HG02938 (cell line): ENCODE measurements around the gene TSHZ2.
"Not testable (repeated sequence)": the region's sequence is repeated elsewhere in the genome, so short reads cannot be mapped to it uniquely, and the experiment has no call there.

Source experiments
- ATAC-seq: cut with Tn5 transposase; IDR thresholded peaks from one replicate; pipeline ENCODE4 v1.9.1; 2021; ENCODE audit warnings: mild to moderate bottlenecking, moderate library complexity; ENCODE audit not compliant: unreplicated experiment

Gene TSHZ2

GRCh38 chr20:53081916-53082863 is 110.0 kb downstream of the TSHZ2 start:
- ATAC-seq, result no peak

- no peak for ATAC-seq
Measured at GRCh38 chr20:53083411-53083810, 111.3 kb downstream of the TSHZ2 start.

GRCh38 chr20:53084408-53084997 is 112.3 kb downstream of the TSHZ2 start:
- no peak for ATAC-seq

GRCh38 chr20:53085720-53086119 is 113.6 kb downstream of the TSHZ2 start:
- no peak for ATAC-seq

GRCh38 chr20:53087037-53087777 is 115.0 kb downstream of the TSHZ2 start:
- no peak for ATAC-seq

GRCh38 chr20:53088786-53089185 is 116.6 kb downstream of the TSHZ2 start:
- no peak for ATAC-seq

- not testable (repeated sequence) for ATAC-seq
Measured at GRCh38 chr20:53089851-53090250, 117.7 kb downstream of the TSHZ2 start.

- ATAC-seq, result no peak
Measured at GRCh38 chr20:53091789-53092188, 119.6 kb downstream of the TSHZ2 start.

- ATAC-seq, result no peak
Measured at GRCh38 chr20:53092772-53093300, 120.7 kb downstream of the TSHZ2 start.

- no peak for ATAC-seq
Measured at GRCh38 chr20:53097371-53097770, 125.2 kb downstream of the TSHZ2 start.

GRCh38 chr20:53097791-53098190 is 125.6 kb downstream of the TSHZ2 start:
- no peak for ATAC-seq

- ATAC-seq, result no peak
Measured at GRCh38 chr20:53098621-53099020, 126.5 kb downstream of the TSHZ2 start.

GRCh38 chr20:53099856-53100255 is 127.7 kb downstream of the TSHZ2 start:
- no peak for ATAC-seq

- no peak for ATAC-seq
Measured at GRCh38 chr20:53100476-53100911, 128.3 kb downstream of the TSHZ2 start.

- ATAC-seq, result no peak
Measured at GRCh38 chr20:53101992-53102760, 130.0 kb downstream of the TSHZ2 start.

GRCh38 chr20:53103124-53103523 is 131.0 kb downstream of the TSHZ2 start:
- no peak for ATAC-seq

- no peak for ATAC-seq
Measured at GRCh38 chr20:53104884-53105283, 132.7 kb downstream of the TSHZ2 start.

- no peak for ATAC-seq
Measured at GRCh38 chr20:53116733-53117132, 144.6 kb downstream of the TSHZ2 start.

GRCh38 chr20:53122853-53123252 is 150.7 kb downstream of the TSHZ2 start:
- ATAC-seq, result no peak

- ATAC-seq, result no peak
Measured at GRCh38 chr20:53124075-53124551, 152.0 kb downstream of the TSHZ2 start.
